ENCODE results near the gene AGTRAP. TPM values are rescaled to one million over a fixed set of nuclear protein-coding genes. Genes with fewer than 3 reads are reported as not detected.

AGTRAP gene
- total and polyA plus RNA-seq, 9 of the 15 experiments (the other 6 are each of a cell fraction or from before 2014, with no cell fraction given) = 26.8 to 105 (median 57.5) TPM

- TF ChIP-seq REST (IDR thresholded peaks at IDR 0.05; ENCODE audit: borderline replicate concordance) (peak; percentile 19; the same call in 1 of the 2 replicates), REST (CRISPR knock-in tag; IDR thresholded peaks at IDR 0.05; ENCODE audit: low read depth) (no peak), U2AF2 (optimal IDR thresholded peaks at IDR 0.05; ENCODE audit: low read depth, low read length) (no peak), NFIX (CRISPR knock-in tag; IDR thresholded peaks at IDR 0.05; ENCODE audit: low read depth) (no peak), NUFIP1 (IDR thresholded peaks at IDR 0.05; ENCODE audit: partially characterized antibody) (no peak), KAT8 (IDR thresholded peaks at IDR 0.05; ENCODE audit: low read depth) (no peak), ATF4 (CRISPR knock-in tag; IDR thresholded peaks at IDR 0.05) (no peak), ATF7 (IDR thresholded peaks at IDR 0.05) (peak; percentile 79), NFXL1 (CRISPR knock-in tag; IDR thresholded peaks at IDR 0.05) (no peak), ZBTB17 (CRISPR knock-in tag; IDR thresholded peaks at IDR 0.05) (no peak), MBD2 (IDR thresholded peaks at IDR 0.05; ENCODE audit: borderline replicate concordance, low read depth) (no peak), ZFP91 (CRISPR knock-in tag; IDR thresholded peaks at IDR 0.05) (0 out of 2 replicates have a peak, but pooled peaks have one; percentile 42), ETS1 (conservative IDR thresholded peaks at IDR 0.05; ENCODE audit: control insufficient read depth, low read depth, low read length) (no peak), HDAC8 (tag; IDR thresholded peaks at IDR 0.05) (no peak), THRB (CRISPR knock-in tag; conservative IDR thresholded peaks at IDR 0.05) (no peak)
These were observed 16.6 kb downstream of the AGTRAP start (continued) for GRCh38 chr1:11752359-11753088.
